Panc1 (cell line): ENCODE measurements around the gene TMEM121B. TPM values are rescaled to one million over a fixed set of nuclear protein-coding genes. Genes with fewer than 3 reads are reported as not detected.

Experiments
- ATAC-seq: fragments of 200-7000 bp; cut with Tn5 transposase; 2 replicates; pipeline ENCODE4 v1.9.1; 2020; ENCODE audit warnings: mild to moderate bottlenecking, moderate library complexity
- BruUV-seq: library from RNA; stranded (reverse); fragments of 400-500 nt; replicated peaks from 2 replicates; lab custom pipeline; 2021; lab: Mats Ljungman, UMichigan
- CTCF ChIA-PET: fragments of 300-600 bp; sonication (Branson Sonifier 250); formaldehyde crosslinking; loops from one replicate; lab custom pipeline; 2022; ENCODE audit warnings: antibody characterized with exemption; lab: Charles Lee
- POLR2A ChIA-PET: fragments of 300-600 bp; sonication (Branson Sonifier 250); formaldehyde crosslinking; loops from one replicate; lab custom pipeline; 2022; ENCODE audit warnings: antibody characterized with exemption; lab: Charles Lee
- DNase-seq: peaks from one replicate; pipeline ENCODE4 v3.0.0-alpha.2; 2010; ENCODE audit warnings: low read depth, low spot score
- H3K27ac ChIP-seq: 2 replicates; pipeline ENCODE4 v1.5.1; 2011; ENCODE audit warnings: mild to moderate bottlenecking, low read length, inconsistent platforms
- H3K27me3 ChIP-seq: fragments of 200-500 bp; sonication (Bioruptor generic); 2 replicates; pipeline ENCODE4 v1.6.0; 2014; ENCODE audit warnings: low read length, inconsistent platforms; ENCODE audit not compliant: control insufficient read depth, insufficient read depth
- H3K36me3 ChIP-seq: fragments of 200-500 bp; sonication (Bioruptor generic); 2 replicates; pipeline ENCODE4 v1.5.1; 2014; ENCODE audit warnings: inconsistent platforms, mild to moderate bottlenecking, low read length, moderate library complexity; ENCODE audit not compliant: control insufficient read depth, insufficient read depth
- H3K4me1 ChIP-seq: 2 replicates; pipeline ENCODE4 v1.5.1; 2011; ENCODE audit warnings: inconsistent platforms, mild to moderate bottlenecking, low read length, moderate library complexity; ENCODE audit not compliant: control insufficient read depth, insufficient read depth
- H3K4me3 ChIP-seq, 2 experiments: 2 replicates each; pipeline ENCODE4 v1.5.1; 2011 to 2012; ENCODE audit warnings: low read depth in 2 of 2, low read length in 2 of 2, mild to moderate bottlenecking in 2 of 2, inconsistent platforms in 1 of 2, moderate library complexity in 1 of 2
- H3K9me3 ChIP-seq: fragments of 200-500 bp; sonication (Bioruptor generic); 2 replicates; pipeline ENCODE4 v1.5.1; 2014; ENCODE audit warnings: low read depth, mild to moderate bottlenecking, inconsistent platforms, low read length, moderate library complexity; ENCODE audit not compliant: control insufficient read depth, insufficient read depth
- CTCF ChIP-seq: fragments of 450-650 bp; IDR thresholded peaks from 2 replicates; pipeline ENCODE4 v1.5.1; 2017; ENCODE audit warnings: mild to moderate bottlenecking
- POLR2AphosphoS5 ChIP-seq: IDR thresholded peaks from 2 replicates; pipeline ENCODE4 v1.6.1; 2012; ENCODE audit warnings: mild to moderate bottlenecking, low read depth, low read length, moderate library complexity
- REST ChIP-seq, 2 experiments: IDR thresholded peaks; 2 replicates each; pipeline ENCODE4 v1.6.1; 2011 to 2012; ENCODE audit warnings: low read depth in 2 of 2, control low read depth in 1 of 2, low read length in 1 of 2, mild to moderate bottlenecking in 1 of 2, moderate library complexity in 1 of 2; ENCODE audit not compliant: insufficient read depth in 1 of 2
- SIN3A ChIP-seq: IDR thresholded peaks from 2 replicates; pipeline ENCODE4 v1.6.1; 2012; ENCODE audit warnings: low read depth, mild to moderate bottlenecking, low read length, moderate library complexity, borderline replicate concordance; ENCODE audit not compliant: insufficient read depth
- TCF7L2 ChIP-seq: IDR thresholded peaks from 2 replicates; pipeline ENCODE4 v1.6.1; 2011; ENCODE audit warnings: mild to moderate bottlenecking, low read depth, low read length, inconsistent platforms
- in situ Hi-C: cut with HindIII; loops from 2 replicates; pipeline ENCODE4 v1.10.0; 2016; ENCODE audit warnings: low sequenced_read_pairs, low pct_unique_long_range_greater_than_20kb
- intact Hi-C: fragments of 100-400 bp; cut with micrococcal nuclease; formaldehyde crosslinking; loops from one replicate; pipeline ENCODE4 v1.10.0; 2022; ENCODE audit not compliant: unreplicated experiment
- total RNA-seq: library from RNA; stranded (reverse); gene quantifications from one replicate; pipeline ENCODE4 v1.2.1, GENCODE V29; 2021; ENCODE audit not compliant: unreplicated experiment

TMEM121B gene
- total RNA-seq, 1 experiment from 2014 or later = 0.44 TPM

- Histone ChIP-seq H3K9me3 (no peaks in the 10 kb centered on the region), H3K4me3 (no peak overlapping the region), H3K27ac (no peak overlapping the region), H3K36me3 (no peaks in the 10 kb centered on the region), H3K4me1 (no peaks in the 10 kb centered on the region), H3K27me3 (no peaks in the 10 kb centered on the region)
- BruUV-seq = no TSS peak
- DNase-seq (no peak), ATAC-seq (no peak)
- intact Hi-C loops (no loop called here), in situ Hi-C loops (no loop called here)
- TF ChIP-seq CTCF = no peak
- TF ChIP-seq TCF7L2 = no peak
- no peak for TF ChIP-seq POLR2AphosphoS5
- no peak for TF ChIP-seq REST (IDR thresholded peaks at IDR 0.05; ENCODE audit: insufficient read depth in 1 of 2, low read depth in 2 of 2, low read length in 1 of 2)
- TF ChIP-seq SIN3A = no peak
- CTCF ChIA-PET = no interaction called here
- POLR2A ChIA-PET = no interaction called here
Observed at GRCh38 chr22:17133137-17133536, 12.0 kb upstream of the TMEM121B start.

GRCh38 chr22:17132112-17132511 is 11.0 kb upstream of the TMEM121B start:
- in situ Hi-C loops = no loop called here
- POLR2A ChIA-PET = no interaction called here
- ATAC-seq (no peak), DNase-seq (no peak)
- no peaks in the 10 kb centered on the region for H3K9me3 ChIP-seq
- no peak overlapping the region for H3K27ac ChIP-seq
- CTCF ChIA-PET = interaction anchor here (0.7 to 0.8 kb wide), 3 partner anchors 40 to 395 kb away, joined by 3 to 8 read pairs (median 5); no protein-coding TSS in a partner anchor
- no peak overlapping the region for H3K4me3 ChIP-seq
- H3K4me1 ChIP-seq = no peaks in the 10 kb centered on the region
- no peaks in the 10 kb centered on the region for H3K36me3 ChIP-seq
- TF ChIP-seq POLR2AphosphoS5 (no peak), TCF7L2 (no peak), REST (IDR thresholded peaks at IDR 0.05; ENCODE audit: insufficient read depth in 1 of 2, low read depth in 2 of 2, low read length in 1 of 2) (no peak), CTCF (no peak), SIN3A (no peak)
- H3K27me3 ChIP-seq = no peaks in the 10 kb centered on the region
- BruUV-seq = no TSS peak
- intact Hi-C loops = no loop called here
